NCI-H345 treated with DMSO at 0.1 percent for 48 hours (cell line): ENCODE data around the gene IST1.
"Not testable (repeated sequence)": the region's sequence is repeated elsewhere in the genome, so short reads cannot be mapped to it uniquely, and the experiment has no call there.

Source experiments
- DNase-seq: peaks from one replicate; lab custom pipeline; 2025; ENCODE audit not compliant: unreplicated experiment; lab: John Stamatoyannopoulos, UW

IST1 gene

GRCh38 chr16:71894921-71895678, at the start of gene IST1:
TSS of gene IST1 (plus strand) at chr16:71895531. CDS start at chr16:71915641, 20,110 bp downstream.
- DNase-seq: peak; percentile 84

- peak; percentile 61 for DNase-seq
These were observed 49.5 kb upstream of the IST1 start, which contains the start of gene ATXN1L for GRCh38 chr16:71845639-71846430. TSS of gene ATXN1L (plus strand) at chr16:71845976. CDS start at chr16:71849741, 3,765 bp downstream.

- no peak for DNase-seq
These were observed 48.9 kb upstream of the IST1 start for GRCh38 chr16:71846431-71846830.

GRCh38 chr16:71847096-71847495, 48.2 kb upstream of the IST1 start:
- DNase-seq: no peak

GRCh38 chr16:71848622-71849021, 46.7 kb upstream of the IST1 start:
- no peak for DNase-seq

- no peak for DNase-seq
These were observed 43.6 kb upstream of the IST1 start for GRCh38 chr16:71851746-71852145.

- no peak for DNase-seq
These were observed 43.2 kb upstream of the IST1 start for GRCh38 chr16:71852158-71852557.

GRCh38 chr16:71852561-71852960, 42.8 kb upstream of the IST1 start:
- DNase-seq: no peak

- DNase-seq: no peak
These were observed 41.9 kb upstream of the IST1 start for GRCh38 chr16:71853413-71853812.

- DNase-seq: no peak
These were observed 40.9 kb upstream of the IST1 start for GRCh38 chr16:71854369-71854948.

GRCh38 chr16:71855937-71856662, 39.2 kb upstream of the IST1 start:
- no peak for DNase-seq

- no peak for DNase-seq
These were observed 35.4 kb upstream of the IST1 start for GRCh38 chr16:71859762-71860521.

- DNase-seq: no peak
These were observed 31.3 kb upstream of the IST1 start for GRCh38 chr16:71863995-71864394.

- DNase-seq: no peak
These were observed 30.0 kb upstream of the IST1 start for GRCh38 chr16:71865173-71865863.

GRCh38 chr16:71867175-71867574, 28.2 kb upstream of the IST1 start:
- DNase-seq: not testable (repeated sequence)

- peak; percentile 75 for DNase-seq
These were observed 27.4 kb upstream of the IST1 start for GRCh38 chr16:71867939-71868338.

- DNase-seq: no peak
These were observed 26.2 kb upstream of the IST1 start for GRCh38 chr16:71869089-71869488.

GRCh38 chr16:71870818-71871217, 24.5 kb upstream of the IST1 start:
- DNase-seq: no peak

GRCh38 chr16:71873199-71873598, 22.1 kb upstream of the IST1 start:
- no peak for DNase-seq

- no peak for DNase-seq
These were observed 16.4 kb upstream of the IST1 start for GRCh38 chr16:71878911-71879310.
